ENCODE data around the gene GLCCI1. TPM values are rescaled to one million over a fixed set of nuclear protein-coding genes. Genes with fewer than 3 reads are reported as not detected.

GLCCI1 gene
- total and polyA plus RNA-seq, 2 donors (not counting 3 experiments of a cell fraction or from before 2014, with no cell fraction given) = 2.3 to 5.6 TPM

DNA sequence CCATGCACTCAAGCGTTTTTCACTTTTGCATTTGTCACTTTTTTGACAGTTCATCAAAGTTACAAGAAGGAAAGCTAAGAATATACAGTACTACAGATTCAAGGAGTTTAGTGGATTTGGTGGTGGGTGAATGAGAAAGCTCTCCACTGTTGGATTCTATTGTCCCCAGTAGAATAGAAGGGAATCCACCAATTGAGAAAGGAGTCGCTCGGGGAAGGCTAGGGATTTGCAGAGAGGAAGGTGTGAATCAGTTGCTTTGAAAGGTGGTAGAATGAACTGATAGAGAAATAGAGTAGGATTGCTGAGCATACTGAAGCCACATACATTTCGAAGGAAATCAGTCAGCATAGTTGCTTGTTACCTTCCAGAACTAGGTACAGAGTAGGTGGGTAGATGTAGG, 33.7 kb upstream of the GLCCI1 start:
- Histone ChIP-seq H3K79me2 (ENCODE audit: control insufficient read depth, insufficient read depth, low read length) (no peaks in the 10 kb centered on the region), H3K27ac (ENCODE audit: insufficient read depth, low read depth, low read length) (no peak overlapping the region), H3K9me3 (replicated peaks; ENCODE audit: control insufficient read depth, insufficient read depth, low read length) (no peaks in the 10 kb centered on the region), H3K4me1 (ENCODE audit: control insufficient read depth, extremely low read depth, insufficient read depth, low read length) (no peaks in the 10 kb centered on the region), H3K4me3 (replicated peaks in 1 of 3; ENCODE audit: insufficient read depth in 1 of 3, low read depth in 1 of 3, low read length in 3 of 3) (no peak overlapping the region), H4K20me1 (replicated peaks; ENCODE audit: control insufficient read depth, extremely low read depth, insufficient read depth, low read length) (no peaks in the 10 kb centered on the region), H2AFZ (ENCODE audit: low read depth, low read length) (no peak overlapping the region), H3K9me1 (replicated peaks; ENCODE audit: control insufficient read depth, extremely low read depth, insufficient read depth, low read length) (no peaks in the 10 kb centered on the region), H3K9ac (replicated peaks; ENCODE audit: extremely low read depth, insufficient read depth, low read length) (no peak overlapping the region), H3K36me3 (ENCODE audit: control insufficient read depth in 2 of 2, extremely low read depth in 1 of 2, insufficient read depth in 2 of 2, low read length in 2 of 2) (no peaks in the 10 kb centered on the region), H3K4me2 (ENCODE audit: insufficient read depth, low read length) (no peak overlapping the region), H3K27me3 (ENCODE audit: control insufficient read depth in 2 of 2, insufficient read depth in 2 of 2, low read length in 2 of 2) (no peaks in the 10 kb centered on the region)
- FAIRE-seq = no peak
- ChIA-PET POLR2A (interaction anchor here (0.6 kb wide), 1 partner anchor 99 kb away, joined by 3 read pairs; no protein-coding TSS in a partner anchor), CTCF (interaction anchor here (1.4 kb wide), 1 partner anchor 76 kb away, joined by 3 read pairs; no protein-coding TSS in a partner anchor)
- intact Hi-C loops (cut with micrococcal nuclease) (no loop called here), dilution Hi-C loops (cut with MboI; ENCODE audit: extremely low pct_ligation_motif_present, low sequenced_read_pairs) (no loop called here)
- BruUV-seq (replicated peaks) = no TSS peak
- TF ChIP-seq EZH2 (IDR thresholded peaks at IDR 0.05; ENCODE audit: borderline replicate concordance, low read depth, low read length, severe bottlenecking) (no peak), JUN (IDR thresholded peaks at IDR 0.05; ENCODE audit: borderline replicate concordance, insufficient read depth, insufficient read length, low read depth) (no peak), MYC (IDR thresholded peaks at IDR 0.05; ENCODE audit: low read depth, low read length) (no peak), POLR2AphosphoS5 (IDR thresholded peaks at IDR 0.05; ENCODE audit: insufficient read depth, low read depth, low read length) (no peak), FOS (IDR thresholded peaks at IDR 0.05; ENCODE audit: borderline replicate concordance, insufficient read depth, low read length) (no peak), GATA2 (IDR thresholded peaks at IDR 0.05; ENCODE audit: insufficient read depth, insufficient read length, low read depth, low read length) (no peak), POLR2A (IDR thresholded peaks at IDR 0.05; ENCODE audit: low read depth, low read length) (no peak)
- TF ChIP-seq, protein P1, sequence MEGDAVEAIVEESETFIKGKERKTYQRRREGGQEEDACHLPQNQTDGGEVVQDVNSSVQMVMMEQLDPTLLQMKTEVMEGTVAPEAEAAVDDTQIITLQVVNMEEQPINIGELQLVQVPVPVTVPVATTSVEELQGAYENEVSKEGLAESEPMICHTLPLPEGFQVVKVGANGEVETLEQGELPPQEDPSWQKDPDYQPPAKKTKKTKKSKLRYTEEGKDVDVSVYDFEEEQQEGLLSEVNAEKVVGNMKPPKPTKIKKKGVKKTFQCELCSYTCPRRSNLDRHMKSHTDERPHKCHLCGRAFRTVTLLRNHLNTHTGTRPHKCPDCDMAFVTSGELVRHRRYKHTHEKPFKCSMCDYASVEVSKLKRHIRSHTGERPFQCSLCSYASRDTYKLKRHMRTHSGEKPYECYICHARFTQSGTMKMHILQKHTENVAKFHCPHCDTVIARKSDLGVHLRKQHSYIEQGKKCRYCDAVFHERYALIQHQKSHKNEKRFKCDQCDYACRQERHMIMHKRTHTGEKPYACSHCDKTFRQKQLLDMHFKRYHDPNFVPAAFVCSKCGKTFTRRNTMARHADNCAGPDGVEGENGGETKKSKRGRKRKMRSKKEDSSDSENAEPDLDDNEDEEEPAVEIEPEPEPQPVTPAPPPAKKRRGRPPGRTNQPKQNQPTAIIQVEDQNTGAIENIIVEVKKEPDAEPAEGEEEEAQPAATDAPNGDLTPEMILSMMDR (IDR thresholded peaks at IDR 0.05; ENCODE audit: extremely low read depth in 1 of 2, insufficient read depth in 1 of 2, low read depth in 1 of 2, low read length in 2 of 2) = no peak
- DNase-seq (ENCODE audit: low read depth, low spot score) = no peak
